ENCODE measurements around the gene IL22RA2.

Gene IL22RA2

DNA sequence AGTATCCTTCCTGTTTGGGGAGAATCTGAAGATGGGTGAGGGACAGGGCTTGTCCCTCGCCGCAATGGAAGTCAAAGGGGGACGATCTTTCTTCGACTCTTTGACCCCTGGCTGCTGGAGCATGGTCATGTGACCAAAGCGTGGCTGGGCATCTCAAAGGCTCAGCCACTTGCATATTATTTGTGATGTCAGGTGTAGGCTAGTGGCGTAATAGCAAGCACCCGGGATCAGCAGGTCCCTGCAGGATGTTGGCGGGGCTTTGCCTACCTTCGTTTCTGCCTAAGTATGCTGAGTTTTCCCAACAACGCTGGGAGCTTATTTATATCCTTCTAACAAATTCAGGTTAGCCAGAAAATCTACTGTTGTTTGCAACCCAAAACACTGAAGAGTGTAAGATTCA lies 78.4 kb downstream of the IL22RA2 start:
- no peak for DNase-seq (ENCODE audit: low read depth)

DNA sequence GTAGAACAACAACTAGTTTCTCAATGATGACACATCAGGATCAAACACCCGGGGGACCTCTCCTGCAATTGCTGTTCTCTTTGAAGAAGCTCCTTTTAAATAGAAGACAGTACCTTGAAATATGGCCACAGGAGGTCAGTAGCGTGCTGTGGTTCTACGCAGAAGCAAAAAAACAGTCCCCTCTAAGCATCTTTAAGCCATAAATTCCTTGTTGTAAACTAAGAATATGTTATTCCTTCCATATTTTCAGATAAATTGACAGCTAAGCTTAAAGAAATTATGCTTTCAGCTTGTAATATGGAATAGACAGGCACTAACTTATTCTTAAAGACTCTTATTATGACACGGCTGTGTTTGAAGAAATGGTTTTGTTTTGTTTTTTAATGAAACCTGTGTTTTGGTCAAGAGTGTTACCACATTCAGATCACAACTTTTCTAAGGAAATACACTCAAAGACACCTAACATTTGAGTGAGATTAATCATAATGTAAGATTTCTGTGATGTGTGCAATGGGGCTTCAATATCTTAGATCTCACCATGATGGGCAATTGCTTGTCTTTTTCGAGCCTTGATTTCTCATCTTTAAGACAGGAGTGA lies 78.9 kb downstream of the IL22RA2 start:
- peak; percentile 16 for DNase-seq (ENCODE audit: low read depth)

All from activated T-cell treated with anti-CD3 and anti-CD28 coated beads for 1 hour (primary cell).